ENCODE measurements around the gene CD6.

The CD6 gene

GRCh38 chr11:60985991-60986915 lies 14.8 kb downstream of the CD6 start:
- no peak for DNase-seq (ENCODE audit: low read depth, low spot score)

- no peak for DNase-seq (ENCODE audit: low read depth, low spot score)
Measured at GRCh38 chr11:60987577-60988277, 16.2 kb downstream of the CD6 start.

- DNase-seq (ENCODE audit: low read depth, low spot score): no peak
Measured at GRCh38 chr11:60988658-60989057, 17.2 kb downstream of the CD6 start.

GRCh38 chr11:60989093-60989650 lies 17.7 kb downstream of the CD6 start:
- no peak for DNase-seq (ENCODE audit: low read depth, low spot score)

GRCh38 chr11:60991457-60991856 lies 20.0 kb downstream of the CD6 start:
- no peak for DNase-seq (ENCODE audit: low read depth, low spot score)

- no peak for DNase-seq (ENCODE audit: low read depth, low spot score)
Measured at GRCh38 chr11:60992842-60993409, 21.4 kb downstream of the CD6 start.

GRCh38 chr11:60993615-60994014 lies 22.1 kb downstream of the CD6 start:
- no peak for DNase-seq (ENCODE audit: low read depth, low spot score)

- no peak for DNase-seq (ENCODE audit: low read depth, low spot score)
Measured at GRCh38 chr11:60994541-60995080, 23.1 kb downstream of the CD6 start.

GRCh38 chr11:60995798-60996197 lies 24.3 kb downstream of the CD6 start:
- no peak for DNase-seq (ENCODE audit: low read depth, low spot score)

- DNase-seq (ENCODE audit: low read depth, low spot score): no peak
Measured at GRCh38 chr11:60996381-60997138, 25.1 kb downstream of the CD6 start.

- no peak for DNase-seq (ENCODE audit: low read depth, low spot score)
Measured at GRCh38 chr11:61000426-61000825, 28.9 kb downstream of the CD6 start.

GRCh38 chr11:61001931-61002330 lies 30.5 kb downstream of the CD6 start:
- no peak for DNase-seq (ENCODE audit: low read depth, low spot score)

GRCh38 chr11:61002598-61002997 lies 31.1 kb downstream of the CD6 start:
- no peak for DNase-seq (ENCODE audit: low read depth, low spot score)

- no peak for DNase-seq (ENCODE audit: low read depth, low spot score)
Measured at GRCh38 chr11:61004180-61004611, 32.7 kb downstream of the CD6 start.

GRCh38 chr11:61004761-61005181 lies 33.3 kb downstream of the CD6 start:
- DNase-seq (ENCODE audit: low read depth, low spot score): no peak

GRCh38 chr11:61007383-61007955 lies 36.0 kb downstream of the CD6 start:
- no peak for DNase-seq (ENCODE audit: low read depth, low spot score)

- no peak for DNase-seq (ENCODE audit: low read depth, low spot score)
Measured at GRCh38 chr11:61007956-61008896, 36.7 kb downstream of the CD6 start.

- DNase-seq (ENCODE audit: low read depth, low spot score): no peak
Measured at GRCh38 chr11:61008971-61009370, 37.5 kb downstream of the CD6 start.

GRCh38 chr11:61009392-61010275 lies 38.2 kb downstream of the CD6 start:
- no peak for DNase-seq (ENCODE audit: low read depth, low spot score)

Measured in smooth muscle cell of the brain vasculature (primary cell).